ENCODE results near the gene SLX4.

Gene SLX4

GRCh38 chr16:3538222-3538621, 73.2 kb downstream of the SLX4 start:
- no peak for DNase-seq (ENCODE audit: low read depth in 1 of 2, low spot score in 1 of 2)
- no peaks in the 10 kb centered on the region for H3K27me3 ChIP-seq (ENCODE audit: insufficient read depth, poor library complexity, severe bottlenecking)
- no peak overlapping the region for H3K27ac ChIP-seq (replicated peaks)
- no peak overlapping the region for H3K4me3 ChIP-seq (replicated peaks; ENCODE audit: insufficient read depth, low read length)
- TF ChIP-seq GABPA (IDR thresholded peaks at IDR 0.05; ENCODE audit: low read depth): no peak
- TF ChIP-seq, protein P1, sequence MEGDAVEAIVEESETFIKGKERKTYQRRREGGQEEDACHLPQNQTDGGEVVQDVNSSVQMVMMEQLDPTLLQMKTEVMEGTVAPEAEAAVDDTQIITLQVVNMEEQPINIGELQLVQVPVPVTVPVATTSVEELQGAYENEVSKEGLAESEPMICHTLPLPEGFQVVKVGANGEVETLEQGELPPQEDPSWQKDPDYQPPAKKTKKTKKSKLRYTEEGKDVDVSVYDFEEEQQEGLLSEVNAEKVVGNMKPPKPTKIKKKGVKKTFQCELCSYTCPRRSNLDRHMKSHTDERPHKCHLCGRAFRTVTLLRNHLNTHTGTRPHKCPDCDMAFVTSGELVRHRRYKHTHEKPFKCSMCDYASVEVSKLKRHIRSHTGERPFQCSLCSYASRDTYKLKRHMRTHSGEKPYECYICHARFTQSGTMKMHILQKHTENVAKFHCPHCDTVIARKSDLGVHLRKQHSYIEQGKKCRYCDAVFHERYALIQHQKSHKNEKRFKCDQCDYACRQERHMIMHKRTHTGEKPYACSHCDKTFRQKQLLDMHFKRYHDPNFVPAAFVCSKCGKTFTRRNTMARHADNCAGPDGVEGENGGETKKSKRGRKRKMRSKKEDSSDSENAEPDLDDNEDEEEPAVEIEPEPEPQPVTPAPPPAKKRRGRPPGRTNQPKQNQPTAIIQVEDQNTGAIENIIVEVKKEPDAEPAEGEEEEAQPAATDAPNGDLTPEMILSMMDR (IDR thresholded peaks at IDR 0.05; ENCODE audit: insufficient read depth, low read length): no peak
- no peak for TF ChIP-seq SPI1 (IDR thresholded peaks at IDR 0.05; ENCODE audit: borderline replicate concordance, low read depth)
- no peak for TF ChIP-seq POLR2AphosphoS5 (IDR thresholded peaks at IDR 0.05; ENCODE audit: low read depth)
- no peak for TF ChIP-seq REST (IDR thresholded peaks at IDR 0.05; ENCODE audit: insufficient replicate concordance, low read depth)

DNA sequence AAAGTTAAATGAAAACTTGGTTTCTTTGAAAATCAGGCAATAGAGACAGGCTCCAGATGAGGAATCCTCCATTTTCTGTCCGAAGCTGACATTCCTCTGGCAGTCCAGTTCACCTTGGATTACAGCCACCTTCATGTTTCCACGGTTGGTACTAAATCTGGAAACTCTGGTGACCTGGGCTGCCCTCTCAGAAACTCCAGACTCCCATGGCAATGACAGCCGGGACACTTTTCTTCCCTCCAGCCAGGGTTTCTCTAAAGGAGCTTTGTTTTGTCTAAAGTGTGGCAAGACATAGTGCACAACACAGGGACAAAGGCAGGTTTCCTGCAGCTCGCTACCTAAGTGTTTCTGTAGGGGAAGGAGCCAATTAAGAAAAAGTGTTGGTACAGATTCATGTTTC, 74.6 kb downstream of the SLX4 start:
- H3K27ac ChIP-seq (replicated peaks): no peak overlapping the region
- no peak overlapping the region for H3K4me3 ChIP-seq (replicated peaks; ENCODE audit: insufficient read depth, low read length)
- H3K27me3 ChIP-seq (ENCODE audit: insufficient read depth, poor library complexity, severe bottlenecking): no peaks in the 10 kb centered on the region
- no peak for DNase-seq (ENCODE audit: low read depth in 1 of 2, low spot score in 1 of 2)
- TF ChIP-seq REST (IDR thresholded peaks at IDR 0.05; ENCODE audit: insufficient replicate concordance, low read depth): no peak
- TF ChIP-seq POLR2AphosphoS5 (IDR thresholded peaks at IDR 0.05; ENCODE audit: low read depth): no peak
- TF ChIP-seq, protein P1 (IDR thresholded peaks at IDR 0.05; ENCODE audit: insufficient read depth, low read length): no peak
- TF ChIP-seq GABPA (IDR thresholded peaks at IDR 0.05; ENCODE audit: low read depth): no peak
- no peak for TF ChIP-seq SPI1 (IDR thresholded peaks at IDR 0.05; ENCODE audit: borderline replicate concordance, low read depth)

GRCh38 chr16:3536271-3536731, 75.1 kb downstream of the SLX4 start:
- DNase-seq (ENCODE audit: low read depth in 1 of 2, low spot score in 1 of 2): no peak
- no peak overlapping the region for H3K4me3 ChIP-seq (replicated peaks; ENCODE audit: insufficient read depth, low read length)
- H3K27ac ChIP-seq (replicated peaks): no peak overlapping the region
- no peaks in the 10 kb centered on the region for H3K27me3 ChIP-seq (ENCODE audit: insufficient read depth, poor library complexity, severe bottlenecking)
- TF ChIP-seq, protein P1 (IDR thresholded peaks at IDR 0.05; ENCODE audit: insufficient read depth, low read length): no peak

DNA sequence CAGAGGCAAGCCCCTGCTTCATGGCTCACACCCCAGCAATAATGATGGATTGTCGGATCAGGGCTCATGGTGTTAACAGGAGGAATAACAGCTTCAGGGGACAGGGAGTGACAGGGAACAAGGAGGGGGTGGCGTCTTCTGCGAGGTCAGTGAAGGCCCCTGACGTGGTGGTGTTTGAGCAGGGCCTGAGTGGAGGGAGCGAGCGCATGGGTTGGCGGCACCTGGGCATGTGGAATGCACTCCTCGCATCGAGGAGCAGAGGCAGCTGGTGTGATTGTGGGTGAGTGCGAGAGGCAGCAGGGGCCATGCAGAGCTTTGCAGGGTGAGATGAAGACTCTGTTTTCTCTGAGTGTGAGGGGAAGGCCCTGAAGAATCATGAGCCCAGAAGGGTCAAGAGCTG, 77.3 kb downstream of the SLX4 start:
- DNase-seq (ENCODE audit: low read depth in 1 of 2, low spot score in 1 of 2): no peak
- no peak overlapping the region for H3K27ac ChIP-seq (replicated peaks)
- no peak overlapping the region for H3K4me3 ChIP-seq (replicated peaks; ENCODE audit: insufficient read depth, low read length)
- no peaks in the 10 kb centered on the region for H3K27me3 ChIP-seq (ENCODE audit: insufficient read depth, poor library complexity, severe bottlenecking)
- no peak for TF ChIP-seq SPI1 (IDR thresholded peaks at IDR 0.05; ENCODE audit: borderline replicate concordance, low read depth)
- TF ChIP-seq GABPA (IDR thresholded peaks at IDR 0.05; ENCODE audit: low read depth): no peak
- no peak for TF ChIP-seq POLR2AphosphoS5 (IDR thresholded peaks at IDR 0.05; ENCODE audit: low read depth)
- no peak for TF ChIP-seq REST (IDR thresholded peaks at IDR 0.05; ENCODE audit: insufficient replicate concordance, low read depth)
- TF ChIP-seq, protein P1 (IDR thresholded peaks at IDR 0.05; ENCODE audit: insufficient read depth, low read length): no peak

Data from HL-60 (cell line).